Osteoblast (primary cell): Measurements from ENCODE around the gene RNF167. TPM values are rescaled to one million over a fixed set of nuclear protein-coding genes. Genes with fewer than 3 reads are reported as not detected.
"Not testable (repeated sequence)": the region's sequence is repeated elsewhere in the genome, so short reads cannot be mapped to it uniquely, and the experiment has no call there.

Experiments
- DNase-seq: peaks from one replicate; pipeline ENCODE4 v3.0.0; 2011; ENCODE audit warnings: low spot score, mixed read lengths; ENCODE audit not compliant: insufficient read length; ENCODE audit errors: missing footprints
- H2AFZ ChIP-seq: 2 replicates; pipeline ENCODE4 v1.6.0; 2011; ENCODE audit warnings: mild to moderate bottlenecking, low read length
- H3K27ac ChIP-seq: 2 replicates; pipeline ENCODE4 v1.5.1; 2011; ENCODE audit warnings: mild to moderate bottlenecking, low read depth, low read length, moderate library complexity
- H3K27me3 ChIP-seq: 2 replicates; pipeline ENCODE4 v1.6.0; 2012; ENCODE audit warnings: mild to moderate bottlenecking, control low read depth, inconsistent platforms, low read length, moderate library complexity; ENCODE audit not compliant: insufficient read depth
- H3K36me3 ChIP-seq: 2 replicates; pipeline ENCODE4 v1.5.1; 2011; ENCODE audit warnings: mild to moderate bottlenecking, low read length, control low read depth, moderate library complexity; ENCODE audit not compliant: insufficient read depth
- H3K4me1 ChIP-seq: 2 replicates; pipeline ENCODE4 v1.5.1; 2011; ENCODE audit warnings: mild to moderate bottlenecking, low read length, control low read depth, moderate library complexity; ENCODE audit not compliant: insufficient read depth
- H3K4me2 ChIP-seq: 2 replicates; pipeline ENCODE4 v1.6.0; 2011; ENCODE audit warnings: mild to moderate bottlenecking, low read length; ENCODE audit not compliant: insufficient read depth
- H3K4me3 ChIP-seq: fragments of 200-600 bp; sonication (generic); 3 replicates; pipeline ENCODE4 v1.5.1; 2012; ENCODE audit warnings: mild to moderate bottlenecking, low read length, inconsistent platforms; ENCODE audit not compliant: insufficient read depth
- H3K79me2 ChIP-seq: 2 replicates; pipeline ENCODE4 v1.6.0; 2012; ENCODE audit warnings: mild to moderate bottlenecking, low read length, control low read depth, inconsistent platforms; ENCODE audit not compliant: insufficient read depth
- H3K9me3 ChIP-seq: 2 replicates; pipeline ENCODE4 v1.5.1; 2011; ENCODE audit warnings: low read depth, low read length, control low read depth
- H4K20me1 ChIP-seq: 2 replicates; pipeline ENCODE4 v1.6.0; 2012; ENCODE audit warnings: mild to moderate bottlenecking, low read length, control low read depth; ENCODE audit not compliant: insufficient read depth
- total RNA-seq: library from RNA; depleted of rRNA; stranded (reverse); fragments of >200 nt; gene quantifications from 2 replicates; pipeline ENCODE4 v1.2.3, GENCODE V29; 2012
- TF ChIP-seq, protein P1 (sequence below): IDR thresholded peaks from 2 replicates; pipeline ENCODE4 v1.5.1; 2011; ENCODE audit warnings: mild to moderate bottlenecking, low read depth, low read length, moderate library complexity; ENCODE audit errors: extremely low read depth

RNF167 gene
- total RNA-seq, 1 donor: 25.3 TPM

DNA sequence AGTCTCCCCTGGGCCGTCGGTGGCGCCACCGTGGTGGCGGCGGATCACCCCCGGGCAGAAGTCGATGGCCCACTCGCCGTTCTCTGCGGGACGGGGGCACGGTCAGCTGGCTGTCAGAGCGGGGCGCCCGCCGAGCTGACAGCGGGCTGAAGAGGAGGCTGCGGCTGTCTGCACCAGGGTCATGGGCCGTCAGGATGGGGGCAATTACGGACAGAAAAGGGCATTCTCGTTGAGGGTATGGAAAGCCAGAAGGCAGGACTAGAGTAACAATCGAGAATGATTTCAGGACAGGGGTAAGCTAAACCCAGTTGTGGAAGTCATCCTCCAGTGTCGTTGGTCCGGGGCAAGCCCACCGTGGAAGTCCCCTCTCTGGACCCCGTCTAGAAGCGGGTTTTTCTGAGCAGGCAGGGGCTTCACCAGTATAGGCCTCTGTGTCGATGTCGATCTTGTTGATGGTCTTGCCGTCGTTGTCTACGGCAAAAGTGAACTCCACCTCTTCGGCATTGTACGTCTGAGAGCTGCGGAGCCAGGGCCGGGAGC lies 38.9 kb upstream of the RNF167 start:
- H2AFZ ChIP-seq: no peak overlapping the region
- H3K27ac ChIP-seq: peak overlapping the region; percentile 17
- H3K4me2 ChIP-seq: peak overlapping the region; percentile 2
- H3K27me3 ChIP-seq: peaks cover 8% of the 10 kb centered on the region
- peaks cover 10% of the 10 kb centered on the region for H3K36me3 ChIP-seq
- peaks cover 7% of the 10 kb centered on the region for H4K20me1 ChIP-seq
- no peaks in the 10 kb centered on the region for H3K79me2 ChIP-seq
- H3K9me3 ChIP-seq: no peaks in the 10 kb centered on the region
- DNase-seq: peak; percentile 55
- peaks cover 17% of the 10 kb centered on the region for H3K4me1 ChIP-seq
- TF ChIP-seq, protein P1, sequence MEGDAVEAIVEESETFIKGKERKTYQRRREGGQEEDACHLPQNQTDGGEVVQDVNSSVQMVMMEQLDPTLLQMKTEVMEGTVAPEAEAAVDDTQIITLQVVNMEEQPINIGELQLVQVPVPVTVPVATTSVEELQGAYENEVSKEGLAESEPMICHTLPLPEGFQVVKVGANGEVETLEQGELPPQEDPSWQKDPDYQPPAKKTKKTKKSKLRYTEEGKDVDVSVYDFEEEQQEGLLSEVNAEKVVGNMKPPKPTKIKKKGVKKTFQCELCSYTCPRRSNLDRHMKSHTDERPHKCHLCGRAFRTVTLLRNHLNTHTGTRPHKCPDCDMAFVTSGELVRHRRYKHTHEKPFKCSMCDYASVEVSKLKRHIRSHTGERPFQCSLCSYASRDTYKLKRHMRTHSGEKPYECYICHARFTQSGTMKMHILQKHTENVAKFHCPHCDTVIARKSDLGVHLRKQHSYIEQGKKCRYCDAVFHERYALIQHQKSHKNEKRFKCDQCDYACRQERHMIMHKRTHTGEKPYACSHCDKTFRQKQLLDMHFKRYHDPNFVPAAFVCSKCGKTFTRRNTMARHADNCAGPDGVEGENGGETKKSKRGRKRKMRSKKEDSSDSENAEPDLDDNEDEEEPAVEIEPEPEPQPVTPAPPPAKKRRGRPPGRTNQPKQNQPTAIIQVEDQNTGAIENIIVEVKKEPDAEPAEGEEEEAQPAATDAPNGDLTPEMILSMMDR: no peak
- H3K4me3 ChIP-seq: peak overlapping the region; percentile 72

DNA sequence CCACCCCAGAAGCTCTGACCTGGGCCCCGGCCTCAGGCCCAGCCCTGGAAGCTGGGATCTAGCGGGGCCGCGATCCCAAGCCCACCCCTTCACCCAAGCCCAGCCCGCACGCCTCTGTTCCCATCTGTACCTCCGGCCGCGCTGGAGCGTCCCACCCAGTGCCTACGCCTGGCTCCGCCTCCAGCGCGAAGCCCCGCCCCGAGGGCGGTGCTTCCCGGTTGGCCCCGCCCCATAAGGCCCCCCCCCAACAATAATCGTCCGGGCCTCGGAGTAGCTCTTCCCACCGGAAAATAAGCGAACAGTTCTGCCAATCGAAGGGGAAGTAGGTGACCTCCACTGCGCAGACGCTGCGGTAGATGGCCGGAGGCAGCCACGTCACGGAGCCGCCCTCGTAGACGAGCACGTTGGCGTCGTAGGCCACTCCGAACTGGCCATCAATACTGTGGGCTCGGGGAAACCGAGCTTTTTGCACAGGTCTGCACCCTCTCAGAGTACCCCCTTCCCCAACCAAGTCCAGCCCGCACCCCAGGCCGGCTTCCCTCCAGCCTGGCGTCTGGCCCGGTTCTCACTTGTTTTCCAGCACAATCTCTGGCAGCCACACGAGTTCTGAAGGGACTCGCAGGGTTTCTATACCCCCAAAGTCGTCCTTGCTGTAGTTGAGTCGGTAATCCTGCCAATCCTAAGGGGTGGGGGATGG lies 38.3 kb upstream of the RNF167 start:
- peaks cover 7% of the 10 kb centered on the region for H3K36me3 ChIP-seq
- H3K4me1 ChIP-seq: peaks cover 17% of the 10 kb centered on the region
- H3K4me2 ChIP-seq: peak overlapping the region; percentile 49
- no peaks in the 10 kb centered on the region for H3K9me3 ChIP-seq
- TF ChIP-seq, protein P1: no peak
- H4K20me1 ChIP-seq: peaks cover 7% of the 10 kb centered on the region
- peaks cover 8% of the 10 kb centered on the region for H3K27me3 ChIP-seq
- H3K4me3 ChIP-seq: peak overlapping the region; percentile 72
- H3K27ac ChIP-seq: peak overlapping the region; percentile 23
- DNase-seq: peak; percentile 90
- H2AFZ ChIP-seq: no peak overlapping the region
- H3K79me2 ChIP-seq: no peaks in the 10 kb centered on the region

DNA sequence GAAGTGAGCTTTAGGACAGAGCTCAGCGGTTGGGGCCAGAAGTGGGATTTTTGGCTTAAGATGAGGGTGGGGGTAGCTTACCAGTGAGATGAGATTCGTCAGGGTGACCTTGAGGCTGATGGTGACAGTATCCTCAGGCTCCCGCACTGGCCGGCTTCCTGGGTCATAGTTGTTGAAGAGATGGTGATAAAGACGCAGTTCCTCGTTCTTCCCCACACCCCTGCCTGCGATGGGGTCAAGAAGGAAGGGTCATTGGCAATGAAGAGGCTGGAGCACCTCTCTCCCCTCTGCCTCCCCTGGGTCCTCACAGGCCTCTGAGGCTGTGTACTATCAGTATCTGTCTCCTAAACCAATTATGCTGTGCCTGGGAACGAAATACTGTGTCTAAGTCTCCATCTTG lies 37.5 kb upstream of the RNF167 start:
- peak; percentile 68 for DNase-seq
- Histone ChIP-seq H4K20me1 (peaks cover 7% of the 10 kb centered on the region), H3K27ac (no peak overlapping the region), H3K36me3 (no peaks in the 10 kb centered on the region), H3K27me3 (peaks cover 8% of the 10 kb centered on the region), H3K9me3 (no peaks in the 10 kb centered on the region), H3K4me1 (peaks cover 17% of the 10 kb centered on the region), H3K4me3 (no peak overlapping the region), H3K79me2 (no peaks in the 10 kb centered on the region), H3K4me2 (peak overlapping the region; percentile 49), H2AFZ (no peak overlapping the region)
- TF ChIP-seq, protein P1: no peak

DNA sequence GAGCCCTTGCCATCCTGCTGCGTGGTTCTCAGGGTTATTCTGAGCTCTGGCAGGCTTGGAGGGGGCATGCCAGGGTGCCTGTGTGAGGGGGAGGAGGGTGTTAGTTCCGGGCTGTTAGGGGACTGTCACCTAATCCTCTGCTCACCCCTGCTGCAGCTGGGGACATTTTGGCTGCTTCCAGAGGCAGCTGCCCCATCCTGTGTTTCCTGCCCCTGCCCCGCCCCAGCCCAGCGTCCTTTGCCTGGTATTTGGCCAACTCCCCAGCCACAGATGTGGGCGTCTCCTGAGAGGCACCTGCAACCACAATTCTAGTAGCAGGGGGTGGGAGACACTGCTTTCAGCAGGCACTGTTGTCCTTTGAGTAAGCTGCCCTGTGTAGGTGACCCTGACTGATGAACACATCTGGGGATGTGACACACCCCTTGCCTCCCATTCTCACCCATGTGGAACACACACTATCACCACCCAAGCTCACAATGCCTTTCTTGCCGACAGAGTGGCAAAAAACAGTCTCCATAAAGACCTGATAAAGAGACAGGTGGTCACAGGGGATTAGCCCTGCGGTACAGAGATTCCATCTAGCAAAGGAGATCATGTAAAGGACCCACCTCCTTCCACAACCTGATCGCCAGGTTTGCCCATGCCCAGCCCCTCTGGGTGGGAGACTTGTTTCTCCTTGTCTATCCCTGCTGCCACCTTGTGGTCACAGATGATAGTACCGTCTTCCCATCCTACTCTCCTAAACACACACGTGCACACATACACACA lies 36.8 kb upstream of the RNF167 start, which contains the start of gene CHRNE:
Gene CHRNE (minus strand): TSS at position 48 of the 768 bp plus-strand sequence. CDS start 35 bp downstream, at position 13.
- Histone ChIP-seq H3K4me3 (peak within 1 kb of the TSS; percentile 42), H3K9me3 (no peaks in the 10 kb centered on the region), H2AFZ (no peak within 1 kb of the TSS), H3K79me2 (no peaks in the 10 kb centered on the region), H3K4me2 (peak within 1 kb of the TSS; percentile 49), H3K27ac (peak within 1 kb of the TSS; percentile 23), H3K27me3 (peaks cover 8% of the 10 kb centered on the region), H3K4me1 (peaks cover 17% of the 10 kb centered on the region), H4K20me1 (peaks cover 7% of the 10 kb centered on the region), H3K36me3 (no peaks in the 10 kb centered on the region)
- TF ChIP-seq, protein P1: peak; percentile 80
- peak; percentile 85 for DNase-seq

DNA sequence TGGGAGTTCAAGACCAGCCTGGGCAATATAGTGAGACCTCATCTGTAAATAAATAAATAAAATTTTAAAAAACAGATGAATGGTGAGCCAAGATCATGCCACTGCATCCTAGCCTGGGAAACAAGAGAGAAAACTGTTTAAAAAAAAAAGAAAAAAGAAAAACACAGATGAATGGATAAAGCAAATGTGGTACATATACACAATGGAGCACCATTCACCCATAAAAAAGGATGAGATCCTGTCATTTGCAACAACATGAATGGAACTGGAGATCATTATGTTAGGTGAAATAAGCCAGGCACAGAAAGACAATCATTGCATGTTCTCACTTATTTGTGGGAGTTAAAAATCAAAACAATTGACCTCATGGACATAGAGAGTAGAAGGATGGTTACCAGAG lies 33.4 kb upstream of the RNF167 start:
- not testable (repeated sequence) for H3K27me3 ChIP-seq, DNase-seq, H3K9me3 ChIP-seq, H3K27ac ChIP-seq, H3K36me3 ChIP-seq, H4K20me1 ChIP-seq, H3K4me3 ChIP-seq, H3K4me2 ChIP-seq, H3K79me2 ChIP-seq, H2AFZ ChIP-seq
- peaks cover 12% of the 10 kb centered on the region for H3K4me1 ChIP-seq
